GM12878 (cell line): ENCODE data around the gene SRP14. TPM values are rescaled to one million over a fixed set of nuclear protein-coding genes. Genes with fewer than 3 reads are reported as not detected.

Experiments used
- ATAC-seq: fragments of 200-7000 bp; cut with Tn5 transposase; 3 replicates; pipeline ENCODE4 v1.9.1; 2020; ENCODE audit warnings: mild to moderate bottlenecking, moderate library complexity
- BruUV-seq: library from RNA; stranded (reverse); fragments of 400-500 nt; replicated peaks from 2 replicates; lab custom pipeline; 2021; lab: Mats Ljungman, UMichigan
- CTCF ChIA-PET: fragments of 300-600 bp; sonication (Branson Sonifier 250); formaldehyde crosslinking; extraction: SDS; loops from one replicate; lab custom pipeline; 2021; ENCODE audit warnings: inconsistent platforms; lab: Yijun Ruan, JAX
- POLR2A ChIA-PET: fragments of 350-600 bp; formaldehyde crosslinking; extraction: SDS; loops from one replicate; lab custom pipeline; 2021; ENCODE audit warnings: inconsistent platforms; lab: Charles Lee
- RAD21 ChIA-PET: fragments of 300-600 bp; sonication (Branson Sonifier 250); formaldehyde crosslinking; loops from one replicate; lab custom pipeline; 2023; ENCODE audit warnings: antibody characterized with exemption; ENCODE audit not compliant: unreplicated experiment; lab: Charles Lee
- SMC1A ChIA-PET: fragments of 300-600 bp; sonication (Branson Sonifier 250); formaldehyde crosslinking; loops from one replicate; lab custom pipeline; 2023; ENCODE audit not compliant: unreplicated experiment, uncharacterized antibody; lab: Charles Lee
- DNase-seq: peaks from one replicate; pipeline ENCODE4 v3.0.0-alpha.2; 2011; ENCODE audit warnings: low read depth, low spot score
- FAIRE-seq: peaks from 3 replicates; lab custom pipeline; 2011; peaks lifted over from hg19 to GRCh38; lab: Jason Lieb, UNC
- H2AFZ ChIP-seq: 2 replicates; pipeline ENCODE4 v1.6.0; 2011; ENCODE audit warnings: low read depth, low read length, control low read depth; ENCODE audit not compliant: control insufficient read depth
- H3K27ac ChIP-seq: 2 replicates; pipeline ENCODE4 v1.5.1; 2011; ENCODE audit warnings: control low read depth; ENCODE audit not compliant: control insufficient read depth, insufficient read depth
- H3K27me3 ChIP-seq, 2 experiments: replicated peaks in 1 of 2; 2 replicates each; pipeline versions ENCODE4 v1.6.0 to v1.6.1; 2011; ENCODE audit warnings: low read length in 1 of 2; ENCODE audit not compliant: control insufficient read depth in 2 of 2, insufficient read depth in 2 of 2
- H3K36me3 ChIP-seq, 2 experiments: 2 replicates each; pipeline ENCODE4 v1.5.1; 2011; ENCODE audit warnings: low read length in 1 of 2; ENCODE audit not compliant: control insufficient read depth in 2 of 2, insufficient read depth in 2 of 2
- H3K4me1 ChIP-seq: 2 replicates; pipeline ENCODE4 v1.6.1; 2011; ENCODE audit warnings: mild to moderate bottlenecking, low read length, moderate library complexity, mixed read lengths; ENCODE audit not compliant: control insufficient read depth, insufficient read depth
- H3K4me2 ChIP-seq: 2 replicates; pipeline ENCODE4 v1.6.0; 2011; ENCODE audit warnings: control low read depth; ENCODE audit not compliant: control insufficient read depth, insufficient read depth
- H3K4me3 ChIP-seq: fragments of 200-600 bp; sonication (generic); 2 replicates; pipeline ENCODE4 v1.5.1; 2016
- H3K79me2 ChIP-seq: 2 replicates; pipeline ENCODE4 v1.6.0; 2011; ENCODE audit warnings: low read length; ENCODE audit not compliant: control insufficient read depth, insufficient read depth
- H3K9ac ChIP-seq: 2 replicates; pipeline ENCODE4 v1.8.0; 2011; ENCODE audit warnings: low read length, control low read depth, mixed read lengths; ENCODE audit not compliant: control insufficient read depth, insufficient read depth
- H3K9me3 ChIP-seq: replicated peaks from 3 replicates; pipeline ENCODE4 v1.5.1; 2011; ENCODE audit warnings: mild to moderate bottlenecking, low read length; ENCODE audit not compliant: control insufficient read depth, insufficient read depth
- H4K20me1 ChIP-seq: 2 replicates; pipeline ENCODE4 v1.6.0; 2011; ENCODE audit not compliant: control insufficient read depth, insufficient read depth
- CEBPZ ChIP-seq: fragments of 150-350 bp; IDR thresholded peaks from 2 replicates; pipeline ENCODE4 v1.6.1; 2016; ENCODE audit warnings: low read depth, low read length
- HCFC1 ChIP-seq: fragments of 150-350 bp; IDR thresholded peaks from 2 replicates; pipeline ENCODE4 v1.6.1; 2014; ENCODE audit warnings: low read length
- HDAC2 ChIP-seq: fragments of 200-600 bp; sonication (generic); IDR thresholded peaks from 2 replicates; pipeline ENCODE4 v1.6.1; 2017
- ZNF592 ChIP-seq: fragments of 450-650 bp; IDR thresholded peaks from 2 replicates; pipeline ENCODE4 v1.6.1; 2017; ENCODE audit warnings: mild to moderate bottlenecking, moderate library complexity
- WGBS: methylation state at CpG from one replicate; pipeline ENCODE4 v1.1.6; 2016; ENCODE audit warnings: low lambda C conversion rate; ENCODE audit not compliant: insufficient replicate concordance, insufficient coverage; ENCODE audit errors: missing lambda C conversion rate; 5-methylcytosine and 5-hydroxymethylcytosine counted together
- in situ Hi-C: fragments of 300-500 bp; cut with MboI; formaldehyde crosslinking; loops from 9 replicates; pipeline ENCODE4 v1.14.3; 2018; ENCODE audit warnings: mixed read lengths
- intact Hi-C: fragments of 100-400 bp; cut with micrococcal nuclease; formaldehyde crosslinking; loops from one replicate; pipeline ENCODE4 v1.14.2; 2022; ENCODE audit not compliant: unreplicated experiment
- polyA plus RNA-seq, 11 experiments: library from polyadenylated mRNA; depleted of rRNA in 4 of 11; unstranded in 6 of 11; stranded (reverse) in 5 of 11; fragments of >200 nt; fragmentation: Nextera tagmentation in 4 of 11; fragmentation: Illumina TruSeq in 1 of 11; extraction: Ambion mirVana in 4 of 11; extraction: Trizol in 1 of 11; gene quantifications; 1 replicate in 1 of 11; 2 replicates in 10 of 11; pipeline versions ENCODE4 v1.2.1 to v1.2.3, GENCODE V29; 2011 to 2016; ENCODE audit warnings: inconsistent platforms in 2 of 11, missing spikeins in 2 of 11, low read depth in 1 of 11
- total RNA-seq, 4 experiments: library from RNA; depleted of rRNA in 3 of 4; stranded (reverse); fragments of >200 nt in 3 of 4; fragmentation: Illumina TruSeq in 1 of 4; extraction: Trizol in 1 of 4; gene quantifications; 2 replicates each; pipeline versions ENCODE4 v1.2.1 to v1.2.3, GENCODE V29; 2013 to 2021

SRP14 gene
- total and polyA plus RNA-seq, 10 of the 15 experiments (the other 5 are each of a cell fraction or from before 2014, with no cell fraction given): 141 to 1,182 (median 493) TPM

GRCh38 chr15:40016224-40016865 is 22.6 kb downstream of the SRP14 start:
- no peaks in the 10 kb centered on the region for H3K79me2 ChIP-seq
- H3K4me2 ChIP-seq: no peak overlapping the region
- no peak overlapping the region for H3K4me3 ChIP-seq
- FAIRE-seq: no peak
- no peak for DNase-seq
- RAD21 ChIA-PET: no interaction called here
- intact Hi-C loops: no loop called here
- BruUV-seq: no TSS peak
- H3K36me3 ChIP-seq: peaks cover 6 to 10% of the 10 kb centered on the region in 2 experiments; a peak in 3 of 4 replicates
- no peak overlapping the region for H2AFZ ChIP-seq
- TF ChIP-seq HDAC2 (no peak), CEBPZ (no peak), ZNF592 (no peak), HCFC1 (no peak)
- TF ChIP-seq, all 136 proteins: peak for 0
- no peaks in the 10 kb centered on the region for H4K20me1 ChIP-seq
- no peak overlapping the region for H3K27ac ChIP-seq
- ChIA-PET CTCF (interaction anchor here (0.9 to 2.3 kb wide), 4 partner anchors 8 to 257 kb away, joined by 3 to 5 read pairs (median 4); no protein-coding TSS in a partner anchor), POLR2A (interaction anchor here (0.6 kb wide), 1 partner anchor 168 kb away, joined by 4 read pairs; no protein-coding TSS in a partner anchor), SMC1A (interaction anchor here (1.0 to 1.2 kb wide), 2 partner anchors 13 to 31 kb away, joined by 3 to 4 read pairs; no protein-coding TSS in a partner anchor)
- H3K4me1 ChIP-seq: no peaks in the 10 kb centered on the region
- no peaks in the 10 kb centered on the region for H3K27me3 ChIP-seq
- in situ Hi-C loops: no loop called here
- peaks cover 17% of the 10 kb centered on the region; the same call in 2 of the 3 replicates for H3K9me3 ChIP-seq
- no peak for ATAC-seq
- WGBS: 96% methylated on average over 4 of the region's 4 CpGs
- no peak overlapping the region for H3K9ac ChIP-seq
